Measurements from ENCODE around the gene GOLGA8J.

DNA sequence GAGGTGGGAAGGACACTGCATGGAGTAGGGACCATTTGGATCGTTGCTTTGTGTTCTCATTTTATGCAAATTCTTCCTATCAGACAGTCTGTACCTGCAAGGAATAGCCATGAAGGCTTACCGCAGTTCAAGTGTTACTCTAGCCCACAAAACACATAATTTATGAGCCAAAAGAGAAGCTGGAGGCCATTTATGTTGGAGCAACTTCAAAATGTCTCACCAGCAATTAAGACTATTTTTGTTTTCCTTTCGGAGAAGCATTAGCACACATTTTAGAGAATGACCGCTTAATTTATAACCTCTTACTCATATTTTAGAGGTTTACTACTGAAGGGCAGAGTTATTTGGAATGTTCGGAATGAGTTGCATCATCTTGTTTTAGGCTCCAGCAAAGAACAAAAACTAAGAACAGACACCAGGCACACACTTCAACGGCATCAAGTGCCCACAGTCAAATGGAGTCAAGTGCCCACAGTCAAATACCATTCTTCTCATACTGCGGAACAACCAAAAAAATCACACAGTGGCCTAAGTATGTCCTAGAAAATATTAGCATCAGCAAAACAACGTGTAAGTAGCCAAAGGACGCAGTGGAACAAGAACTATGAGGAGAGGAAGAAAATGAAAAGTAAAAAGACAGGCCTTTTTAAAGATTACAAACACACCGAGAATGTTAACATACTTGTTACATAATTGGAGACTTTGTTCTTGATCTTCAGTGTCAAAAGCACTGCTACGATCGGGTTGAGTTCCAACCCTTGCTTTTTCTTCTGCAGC, 17.5 kb upstream of the GOLGA8J start:
- TF ChIP-seq POLR2A (IDR thresholded peaks at IDR 0.05; ENCODE audit: low read length) (no peak), GATA1 (IDR thresholded peaks at IDR 0.05; ENCODE audit: low read depth, low read length) (no peak)
